ENCODE results near the gene LANCL1.
"Not testable (repeated sequence)": the region's sequence is repeated elsewhere in the genome, so short reads cannot be mapped to it uniquely, and the experiment has no call there.

DNA sequence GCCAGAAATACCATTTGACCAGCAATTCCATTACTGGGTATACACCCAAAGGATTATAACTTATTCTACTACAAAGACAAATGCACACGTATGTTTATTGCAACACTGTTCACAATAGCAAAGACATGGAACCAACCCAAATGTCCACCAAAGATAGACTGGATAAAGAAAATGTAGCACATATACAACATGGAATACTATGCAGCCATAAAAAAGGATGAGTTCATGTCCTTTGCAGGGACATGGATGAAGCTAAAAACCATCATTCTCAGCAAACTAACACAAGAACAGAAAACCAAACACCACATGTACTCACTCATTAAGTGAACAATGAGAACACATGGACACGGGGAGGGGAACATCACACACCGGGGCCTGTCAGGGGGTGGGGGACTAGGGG lies 25.6 kb downstream of the LANCL1 start:
- TF ChIP-seq CTCF (IDR thresholded peaks at IDR 0.05 in 8 of 11, conservative IDR thresholded peaks at IDR 0.05 in 3 of 11); POLR2A (IDR thresholded peaks at IDR 0.05): not testable (repeated sequence)
